ENCODE data around the gene KRT79. TPM values are rescaled to one million over a fixed set of nuclear protein-coding genes. Genes with fewer than 3 reads are reported as not detected.
A peak's percentile ranks its signal among the peaks of the same experiment; 100 is the strongest.

Gene KRT79
- total RNA-seq, 1 donor from 2014 or later, result not detected

DNA sequence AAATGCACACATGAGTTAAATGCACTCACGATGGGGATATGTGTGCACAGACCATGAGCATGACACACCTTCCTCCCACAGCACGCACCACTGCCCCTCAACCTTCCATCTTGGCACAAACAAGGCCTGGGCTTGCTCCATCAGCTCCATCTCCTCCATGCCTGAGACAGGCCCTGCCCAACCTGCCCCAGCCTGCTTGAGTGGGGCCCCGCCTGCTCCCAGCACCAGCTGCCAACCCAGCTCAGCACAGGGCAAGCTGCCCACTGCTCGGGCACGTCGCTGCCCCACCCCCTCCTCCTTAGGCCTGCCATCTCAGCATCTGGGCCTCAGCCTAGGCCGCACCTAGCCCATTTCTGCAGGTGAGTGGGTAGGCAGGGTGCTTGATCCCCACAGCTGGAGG is 42.3 kb upstream of the KRT79 start:
- Histone ChIP-seq H3K4me3 (no peak overlapping the region), H3K27ac (no peak overlapping the region), H3K4me1 (peaks cover 3 to 15% of the 10 kb centered on the region in 2 donors), H3K9me3 (no peaks in the 10 kb centered on the region), H3K36me3 (no peaks in the 10 kb centered on the region), H3K27me3 (no peaks in the 10 kb centered on the region)
- no peak for DNase-seq (ENCODE audit: low spot score in 2 of 2)
- intact Hi-C loops (cut with DNase I), result no loop called here
- TF ChIP-seq, protein P1, sequence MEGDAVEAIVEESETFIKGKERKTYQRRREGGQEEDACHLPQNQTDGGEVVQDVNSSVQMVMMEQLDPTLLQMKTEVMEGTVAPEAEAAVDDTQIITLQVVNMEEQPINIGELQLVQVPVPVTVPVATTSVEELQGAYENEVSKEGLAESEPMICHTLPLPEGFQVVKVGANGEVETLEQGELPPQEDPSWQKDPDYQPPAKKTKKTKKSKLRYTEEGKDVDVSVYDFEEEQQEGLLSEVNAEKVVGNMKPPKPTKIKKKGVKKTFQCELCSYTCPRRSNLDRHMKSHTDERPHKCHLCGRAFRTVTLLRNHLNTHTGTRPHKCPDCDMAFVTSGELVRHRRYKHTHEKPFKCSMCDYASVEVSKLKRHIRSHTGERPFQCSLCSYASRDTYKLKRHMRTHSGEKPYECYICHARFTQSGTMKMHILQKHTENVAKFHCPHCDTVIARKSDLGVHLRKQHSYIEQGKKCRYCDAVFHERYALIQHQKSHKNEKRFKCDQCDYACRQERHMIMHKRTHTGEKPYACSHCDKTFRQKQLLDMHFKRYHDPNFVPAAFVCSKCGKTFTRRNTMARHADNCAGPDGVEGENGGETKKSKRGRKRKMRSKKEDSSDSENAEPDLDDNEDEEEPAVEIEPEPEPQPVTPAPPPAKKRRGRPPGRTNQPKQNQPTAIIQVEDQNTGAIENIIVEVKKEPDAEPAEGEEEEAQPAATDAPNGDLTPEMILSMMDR (IDR thresholded peaks at IDR 0.05), result no peak

DNA sequence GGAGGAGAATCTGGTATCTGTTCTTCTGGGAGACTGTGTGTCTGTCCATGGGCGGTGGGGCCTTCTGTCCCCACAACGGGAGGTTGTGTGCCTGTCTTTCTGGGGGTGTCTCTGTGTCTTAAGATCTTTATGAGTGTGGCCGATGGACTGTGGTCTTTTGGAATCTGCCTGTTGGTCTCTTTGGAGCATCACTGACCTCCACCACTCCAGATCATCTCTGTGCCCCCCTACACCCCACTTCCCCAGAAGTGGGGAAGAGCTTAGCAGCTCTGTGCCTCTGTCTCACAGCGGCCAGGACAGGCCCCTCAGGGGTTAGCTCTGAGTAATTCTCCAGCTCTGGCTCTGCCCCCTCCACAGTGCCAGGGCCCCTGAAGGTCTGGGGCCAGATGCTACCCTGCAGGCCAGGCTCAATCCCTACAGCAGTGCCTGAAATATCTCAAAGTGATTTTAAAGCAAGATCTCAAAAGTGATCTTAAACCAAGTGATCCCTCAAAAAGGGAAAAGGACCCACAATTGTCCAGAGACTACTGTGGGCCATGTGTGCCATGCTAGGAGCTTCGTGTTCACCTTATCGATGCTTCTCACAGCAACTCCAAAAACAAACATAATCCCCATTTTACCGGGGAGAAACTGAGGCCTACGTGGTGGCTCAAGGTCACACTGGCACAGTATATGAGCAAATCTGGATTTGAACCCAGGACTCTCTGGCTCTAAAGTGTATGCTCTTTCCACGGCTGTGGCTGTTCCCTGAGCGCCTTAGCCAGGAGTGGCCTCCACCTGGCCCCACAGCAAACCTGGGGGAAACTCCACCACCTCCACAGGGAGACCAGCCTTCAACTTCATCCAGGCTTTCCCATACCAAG is 40.7 kb upstream of the KRT79 start:
- H3K36me3 ChIP-seq, result no peaks in the 10 kb centered on the region
- H3K4me3 ChIP-seq, result peak overlapping the region; percentile 61 to 67
- intact Hi-C loops (cut with DNase I), result loop anchor here (5.0 kb wide), 1 partner anchor 728 kb away; no protein-coding TSS in a partner anchor
- H3K27ac ChIP-seq, result peak overlapping the region; percentile 67
- H3K9me3 ChIP-seq, result no peaks in the 10 kb centered on the region
- H3K27me3 ChIP-seq, result no peaks in the 10 kb centered on the region
- DNase-seq (ENCODE audit: low spot score in 2 of 2), result no peak
- TF ChIP-seq, protein P1 (IDR thresholded peaks at IDR 0.05), result no peak
- H3K4me1 ChIP-seq, result peaks cover 3 to 19% of the 10 kb centered on the region in 2 donors

DNA sequence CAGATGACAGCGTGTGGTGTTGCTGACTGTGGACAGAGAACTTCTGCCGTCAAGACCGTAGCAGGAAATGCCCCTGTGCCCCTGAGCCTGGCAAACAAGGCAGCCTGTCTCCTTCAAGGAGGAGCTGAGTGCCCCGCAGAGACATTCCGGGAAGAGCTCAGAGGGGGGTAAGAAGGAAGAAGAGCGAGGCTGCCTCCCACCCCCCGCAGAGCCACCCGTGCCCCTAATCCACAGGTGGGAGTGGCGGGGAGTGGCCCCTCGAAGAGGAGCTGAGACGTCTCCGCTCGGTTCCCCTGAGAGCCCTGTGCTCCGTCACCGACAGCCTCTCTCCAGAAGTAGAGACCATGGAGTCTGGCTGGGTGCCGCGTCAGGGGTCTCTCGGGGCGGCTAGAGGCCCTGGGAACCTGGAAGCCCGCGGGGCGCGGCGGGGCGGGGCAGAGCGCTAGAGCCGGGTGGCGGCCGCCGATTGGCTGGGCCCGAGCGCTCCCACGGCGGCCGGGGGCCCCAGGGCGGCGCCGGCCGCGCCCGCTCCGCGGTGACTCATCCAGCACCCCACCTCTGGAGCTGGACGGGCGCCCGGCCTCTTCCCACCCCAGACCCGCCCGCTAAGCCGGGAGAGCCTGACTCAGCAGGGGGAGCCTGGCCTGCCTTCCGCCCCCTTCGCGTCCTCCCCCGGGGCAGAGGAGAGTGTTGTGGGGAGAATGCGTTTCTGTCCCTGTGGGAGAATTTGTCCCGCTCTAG is 39.9 kb upstream of the KRT79 start:
- no peaks in the 10 kb centered on the region for H3K27me3 ChIP-seq
- intact Hi-C loops (cut with DNase I), result loop anchor here (5.0 kb wide), 1 partner anchor 727 kb away; no protein-coding TSS in a partner anchor
- H3K9me3 ChIP-seq, result no peaks in the 10 kb centered on the region
- H3K4me1 ChIP-seq, result peaks cover 3 to 19% of the 10 kb centered on the region in 2 donors
- TF ChIP-seq, protein P1 (IDR thresholded peaks at IDR 0.05), result no peak
- H3K27ac ChIP-seq, result peak overlapping the region; percentile 73 to 85
- DNase-seq (ENCODE audit: low spot score in 2 of 2), result peak; percentile 73 to 89
- peak overlapping the region; percentile 61 to 67 for H3K4me3 ChIP-seq
- H3K36me3 ChIP-seq, result no peaks in the 10 kb centered on the region

DNA sequence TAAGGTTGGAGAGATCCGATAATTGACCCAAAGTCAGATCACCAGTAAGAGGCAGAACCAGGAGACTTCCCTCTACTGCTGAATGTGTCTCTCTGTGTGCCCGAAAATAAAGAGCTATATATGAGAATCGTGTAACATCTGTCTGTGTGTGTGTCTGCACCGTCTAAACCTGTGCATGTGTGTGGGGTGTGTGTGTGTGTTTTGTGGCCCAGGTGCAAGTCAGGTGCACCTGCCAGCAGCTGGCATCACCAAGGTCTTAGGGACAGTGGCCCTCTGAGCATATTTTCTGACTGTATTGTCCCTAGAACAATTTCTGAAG is 39.4 kb upstream of the KRT79 start:
- Histone ChIP-seq H3K27ac (peak overlapping the region; percentile 73 to 85), H3K9me3 (no peaks in the 10 kb centered on the region), H3K4me3 (peak overlapping the region; percentile 61 to 67), H3K36me3 (no peaks in the 10 kb centered on the region), H3K27me3 (no peaks in the 10 kb centered on the region), H3K4me1 (peaks cover 3 to 19% of the 10 kb centered on the region in 2 donors)
- no peak for DNase-seq (ENCODE audit: low spot score in 2 of 2)
- TF ChIP-seq, protein P1 (IDR thresholded peaks at IDR 0.05), result no peak
- intact Hi-C loops (cut with DNase I), result loop anchor here (5.0 kb wide), 1 partner anchor 726 kb away; no protein-coding TSS in a partner anchor

DNA sequence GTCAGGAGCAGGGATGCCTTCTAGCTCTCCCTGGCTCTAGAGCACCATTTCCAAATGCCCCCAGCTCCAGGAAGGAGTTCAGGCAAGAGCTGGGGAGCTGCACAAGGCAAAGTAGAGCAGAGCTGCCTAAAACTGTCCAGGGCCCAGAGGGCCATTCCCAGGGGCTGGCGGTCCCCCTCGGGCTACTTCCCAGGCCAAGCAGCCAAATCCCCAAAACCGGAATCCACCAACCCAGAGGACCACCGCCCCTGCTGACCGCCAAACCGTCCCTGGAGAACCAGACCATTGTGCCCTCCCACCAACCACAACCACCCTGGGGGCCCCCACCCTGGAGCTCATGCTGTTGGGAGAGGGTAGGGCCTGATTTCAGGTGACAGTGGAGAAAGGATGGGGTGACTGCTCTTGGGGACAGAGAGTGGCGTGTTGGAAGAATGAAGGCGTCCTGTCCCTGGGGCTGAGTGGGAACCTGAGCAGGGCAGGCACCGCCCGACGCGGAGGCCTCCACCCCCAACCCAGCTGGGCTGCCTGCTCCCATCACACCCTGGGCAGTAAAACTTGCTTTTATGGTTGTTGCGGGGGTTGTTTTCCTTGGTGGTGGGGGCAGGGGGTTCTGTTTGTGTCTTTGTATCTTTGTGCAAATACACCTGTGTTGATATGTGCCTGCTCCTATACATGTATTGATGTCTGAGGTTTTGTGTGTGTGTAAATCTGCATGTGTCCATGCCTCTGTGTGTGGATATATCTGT is 38.7 kb upstream of the KRT79 start:
- Histone ChIP-seq H3K36me3 (no peaks in the 10 kb centered on the region), H3K9me3 (no peaks in the 10 kb centered on the region), H3K4me1 (peaks cover 3 to 19% of the 10 kb centered on the region in 2 donors), H3K27ac (peak overlapping the region; percentile 67 to 85), H3K4me3 (no peak overlapping the region), H3K27me3 (no peaks in the 10 kb centered on the region)
- intact Hi-C loops (cut with DNase I), result loop anchor here (5.0 kb wide), 1 partner anchor 726 kb away; no protein-coding TSS in a partner anchor
- TF ChIP-seq, protein P1 (IDR thresholded peaks at IDR 0.05), result no peak
- no peak for DNase-seq (ENCODE audit: low spot score in 2 of 2)
